A549 (cell line): ENCODE measurements around the gene PCSK6. TPM values are rescaled to one million over a fixed set of nuclear protein-coding genes. Genes with fewer than 3 reads are reported as not detected.

ENCODE experiments used
- ATAC-seq, 2 experiments: fragments of 200-7000 bp in 1 of 2; fragments of >200 bp in 1 of 2; cut with Nextera tagmentation in 1 of 2; cut with Tn5 transposase in 1 of 2; 3 replicates each; pipeline versions ENCODE4 v1.8.0 to v1.9.1; 2018 to 2020; ENCODE audit warnings: mild to moderate bottlenecking in 1 of 2, moderate library complexity in 1 of 2
- CTCF ChIA-PET: fragments of 300-600 bp; sonication (Branson Sonifier 250); formaldehyde crosslinking; extraction: SDS; loops from one replicate; lab custom pipeline; 2021; ENCODE audit warnings: antibody characterized with exemption, inconsistent platforms; lab: Yijun Ruan, JAX
- POLR2A ChIA-PET: fragments of 350-600 bp; formaldehyde crosslinking; extraction: SDS; loops from one replicate; lab custom pipeline; 2021; ENCODE audit warnings: antibody characterized with exemption, inconsistent platforms; lab: Yijun Ruan, JAX
- DNase-seq, 2 experiments: peaks; one replicate each; pipeline versions ENCODE4 v3.0.0 to v3.0.0-alpha.2; 2011 to 2016; ENCODE audit warnings: low read depth in 1 of 2, low spot score in 1 of 2
- FAIRE-seq: peaks from 2 replicates; lab custom pipeline; 2011; peaks lifted over from hg19 to GRCh38; lab: Jason Lieb, UNC
- H3K27ac ChIP-seq, 2 experiments: fragments of >200 bp; sonication (Bioruptor Twin); formaldehyde crosslinking; 3 replicates each; pipeline ENCODE4 v1.5.1; 2016 to 2017
- H3K4me1 ChIP-seq: fragments of >200 bp; sonication (Bioruptor Twin); formaldehyde crosslinking; 3 replicates; pipeline ENCODE4 v1.6.1; 2016
- H3K4me2 ChIP-seq: fragments of >200 bp; sonication (Bioruptor Twin); formaldehyde crosslinking; 3 replicates; pipeline ENCODE4 v1.6.1; 2016
- H3K4me3 ChIP-seq: fragments of >200 bp; sonication (Bioruptor Twin); formaldehyde crosslinking; 3 replicates; pipeline ENCODE4 v1.5.1; 2016
- H3K9me3 ChIP-seq: fragments of >200 bp; sonication (Bioruptor Twin); formaldehyde crosslinking; 3 replicates; pipeline ENCODE4 v1.6.1; 2016
- BHLHE40 ChIP-seq: IDR thresholded peaks from 2 replicates; pipeline ENCODE4 v1.6.1; 2012; ENCODE audit warnings: low read depth, low read length, inconsistent platforms
- CBX2 ChIP-seq: fragments of 200-600 bp; sonication (generic); IDR thresholded peaks from 2 replicates; pipeline ENCODE4 v1.6.1; 2016; ENCODE audit warnings: low read depth, mild to moderate bottlenecking, borderline replicate concordance
- CEBPB ChIP-seq, 2 experiments: fragments of >200 bp in 1 of 2; sonication (Bioruptor Twin) in 1 of 2; formaldehyde crosslinking in 1 of 2; IDR thresholded peaks; 2 replicates each; pipeline ENCODE4 v1.6.1; 2012 to 2016
- CHD2 ChIP-seq: fragments of 150-350 bp; IDR thresholded peaks from 2 replicates; pipeline ENCODE4 v1.6.1; 2014; ENCODE audit warnings: low read length; ENCODE audit not compliant: partially characterized antibody
- CTCF ChIP-seq: fragments of >200 bp; sonication (Bioruptor Twin); formaldehyde crosslinking; IDR thresholded peaks from 3 replicates; pipeline ENCODE4 v1.5.1; 2016
- EP300 ChIP-seq, 2 experiments: fragments of >200 bp; sonication (Bioruptor Twin); formaldehyde crosslinking; IDR thresholded peaks; 2 replicates in 1 of 2; 3 replicates in 1 of 2; pipeline ENCODE4 v1.6.1; 2016 to 2017
- ESRRA ChIP-seq: fragments of 150-350 bp; IDR thresholded peaks from 2 replicates; pipeline ENCODE4 v1.6.1; 2014; ENCODE audit warnings: mild to moderate bottlenecking, low read length, borderline replicate concordance
- FOSB ChIP-seq: fragments of 250-450 bp; sonication (Bioruptor Pico); IDR thresholded peaks from 2 replicates; pipeline ENCODE4 v1.5.0; 2020; ENCODE audit warnings: mild to moderate bottlenecking, moderate library complexity
- FOXS1 ChIP-seq: fragments of 250-450 bp; sonication (Bioruptor Pico); IDR thresholded peaks from 2 replicates; pipeline ENCODE4 v1.5.0; 2020; ENCODE audit warnings: mild to moderate bottlenecking, moderate library complexity
- HES2 ChIP-seq: fragments of >200 bp; sonication (Bioruptor Twin); formaldehyde crosslinking; IDR thresholded peaks from 2 replicates; pipeline ENCODE4 v1.6.1; 2016
- HEYL ChIP-seq: fragments of 250-450 bp; sonication (Bioruptor Pico); IDR thresholded peaks from 2 replicates; pipeline ENCODE4 v1.8.0; 2021; ENCODE audit warnings: mild to moderate bottlenecking, moderate library complexity
- HOXB13 ChIP-seq: fragments of 250-450 bp; sonication (Bioruptor Pico); IDR thresholded peaks from 2 replicates; pipeline ENCODE4 v1.5.0; 2020; ENCODE audit warnings: low read depth, mild to moderate bottlenecking, moderate library complexity
- HOXB5 ChIP-seq: fragments of 250-450 bp; sonication (Bioruptor Pico); IDR thresholded peaks from 2 replicates; pipeline ENCODE4 v1.5.0; 2020; ENCODE audit warnings: mild to moderate bottlenecking, moderate library complexity
- JUNB ChIP-seq: fragments of >200 bp; sonication (Bioruptor Twin); formaldehyde crosslinking; IDR thresholded peaks from 2 replicates; pipeline ENCODE4 v1.6.1; 2016
- KDM5A ChIP-seq: fragments of 200-600 bp; sonication (generic); IDR thresholded peaks from 2 replicates; pipeline ENCODE4 v1.6.1; 2016; ENCODE audit warnings: antibody characterized with exemption, mild to moderate bottlenecking
- MYC ChIP-seq: IDR thresholded peaks from 2 replicates; pipeline ENCODE4 v1.6.1; 2012; ENCODE audit warnings: mild to moderate bottlenecking, inconsistent platforms, low read length, improper control_type of control experiment, borderline replicate concordance
- PBX3 ChIP-seq: IDR thresholded peaks from 2 replicates; pipeline ENCODE4 v1.6.1; 2012
- PHF8 ChIP-seq: fragments of 200-600 bp; sonication (generic); IDR thresholded peaks from 2 replicates; pipeline ENCODE4 v1.6.1; 2016; ENCODE audit warnings: low read depth, mild to moderate bottlenecking, antibody characterized with exemption, moderate library complexity, borderline replicate concordance
- POLR2A ChIP-seq: IDR thresholded peaks from 2 replicates; pipeline ENCODE4 v1.6.1; 2012; ENCODE audit warnings: mild to moderate bottlenecking, low read length
- RAD21 ChIP-seq, 2 experiments: fragments of >200 bp in 1 of 2; sonication (Bioruptor Twin) in 1 of 2; formaldehyde crosslinking in 1 of 2; IDR thresholded peaks in 1 of 2; conservative IDR thresholded peaks in 1 of 2; 2 replicates in 1 of 2; 3 replicates in 1 of 2; pipeline ENCODE4 v1.6.1; 2012 to 2018; ENCODE audit warnings: inconsistent platforms in 1 of 2
- RCOR1 ChIP-seq: fragments of 150-350 bp; IDR thresholded peaks from 2 replicates; pipeline ENCODE4 v1.6.1; 2014; ENCODE audit warnings: antibody characterized with exemption, low read length, low read depth
- WGBS: methylation state at CpG from one replicate; pipeline ENCODE4 v1.1.6; 2017; ENCODE audit errors: missing lambda C conversion rate; 5-methylcytosine and 5-hydroxymethylcytosine counted together
- polyA plus RNA-seq, 4 experiments: library from polyadenylated mRNA; depleted of rRNA in 3 of 4; stranded (reverse); fragments of >200 nt; fragmentation: RNase III in 1 of 4; extraction: RNeasy Plus Mini Kit Qiagen cat#74134 plus additional on column Dnase treatment in 1 of 4; gene quantifications; 2 replicates in 3 of 4; 3 replicates in 1 of 4; pipeline ENCODE4 v1.2.3, GENCODE V29; 2011 to 2017

PCSK6 gene
- polyA plus RNA-seq, 2 of the 4 experiments (the other 2 are of a cell fraction) = 10.0 to 15.2 TPM

GRCh38 chr15:101390060-101390459 lies 99.4 kb downstream of the PCSK6 start:
- ChIA-PET CTCF (interaction anchor here (1.4 to 2.9 kb wide), 5 partner anchors 8 to 251 kb away, joined by 4 to 11 read pairs (median 5); no protein-coding TSS in a partner anchor), POLR2A (no interaction called here)
- FAIRE-seq (no peak), DNase-seq (no peak), ATAC-seq (no peak)
- no peak overlapping the region for H3K27ac ChIP-seq
- H3K4me1 ChIP-seq = no peaks in the 10 kb centered on the region
- no peak overlapping the region for H3K4me3 ChIP-seq
- 72% methylated on average over 9 of the region's 9 CpGs for WGBS
- TF ChIP-seq POLR2A (no peak), RAD21 (conservative IDR thresholded peaks at IDR 0.05 in 1 of 2, IDR thresholded peaks at IDR 0.05 in 1 of 2) (no peak), HOXB5 (CRISPR knock-in tag) (no peak)
- TF ChIP-seq, all 56 proteins: peak for 0
- Histone ChIP-seq H3K9me3 (no peaks in the 10 kb centered on the region), H3K4me2 (no peak overlapping the region)

DNA sequence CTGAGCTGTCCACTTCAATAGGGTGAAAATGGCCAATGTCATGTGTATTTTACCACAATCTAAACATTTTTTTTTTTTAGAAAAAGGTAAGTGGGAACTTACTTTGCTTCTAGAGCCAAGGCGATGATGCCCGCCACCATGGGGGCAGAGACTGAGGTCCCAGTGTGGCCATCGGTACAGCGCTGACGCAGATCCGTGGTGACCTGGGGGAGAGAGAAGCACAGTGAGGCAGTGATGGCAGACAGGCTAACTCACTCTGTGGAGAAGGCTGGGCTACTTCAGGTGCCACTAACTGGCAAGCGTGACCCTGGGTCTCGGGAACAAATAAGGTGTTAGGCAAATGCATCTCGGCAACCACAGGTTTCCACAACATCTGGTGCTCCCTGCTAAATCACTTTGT lies 100.1 kb downstream of the PCSK6 start:
- FAIRE-seq = no peak
- POLR2A ChIA-PET = no interaction called here
- TF ChIP-seq HOXB13 (CRISPR knock-in tag) (no peak), HEYL (CRISPR knock-in tag) (no peak), CHD2 (no peak), PHF8 (no peak), JUNB (no peak), PBX3 (no peak), FOXS1 (CRISPR knock-in tag) (no peak), HOXB5 (CRISPR knock-in tag) (no peak)
- TF ChIP-seq, all 56 proteins: peak for 0
- Histone ChIP-seq H3K4me1 (no peaks in the 10 kb centered on the region), H3K9me3 (no peaks in the 10 kb centered on the region), H3K4me3 (no peak overlapping the region), H3K27ac (no peak overlapping the region), H3K4me2 (no peak overlapping the region)
- no peak for DNase-seq
- no peak for ATAC-seq
- WGBS = 96% methylated on average over 9 of the region's 9 CpGs
- CTCF ChIA-PET = interaction anchor here (2.0 to 2.9 kb wide), 3 partner anchors 10 to 89 kb away, joined by 4 to 6 read pairs (median 5); no protein-coding TSS in a partner anchor

DNA sequence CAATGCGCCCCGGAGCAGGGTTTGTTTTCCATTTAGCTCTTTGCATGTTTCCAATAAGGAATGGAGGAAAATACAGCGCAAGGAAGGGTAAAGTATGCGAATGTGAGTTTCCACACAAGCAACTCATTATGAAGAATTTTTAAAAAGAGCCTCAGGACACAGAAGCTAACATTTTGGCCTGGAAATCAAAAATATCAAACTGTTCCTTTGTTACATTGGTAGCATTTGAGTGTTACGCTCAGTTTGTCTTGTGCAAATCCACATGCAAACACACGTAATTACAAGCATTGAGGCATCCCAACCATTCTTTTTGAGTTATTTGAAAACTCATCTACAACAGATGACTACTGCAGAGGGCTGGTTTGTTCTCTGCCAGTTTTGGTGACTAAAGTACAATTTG lies 101.5 kb downstream of the PCSK6 start:
- H3K27ac ChIP-seq = no peak overlapping the region
- ATAC-seq (no peak), DNase-seq (no peak), FAIRE-seq (no peak)
- TF ChIP-seq CBX2 (no peak), PBX3 (no peak), ESRRA (no peak)
- 76% methylated on average over 6 of the region's 6 CpGs for WGBS
- H3K4me3 ChIP-seq = no peak overlapping the region
- no peaks in the 10 kb centered on the region for H3K9me3 ChIP-seq
- CTCF ChIA-PET = interaction anchor here (0.9 to 1.8 kb wide), 2 partner anchors 10 to 114 kb away, joined by 3 to 4 read pairs; no protein-coding TSS in a partner anchor
- POLR2A ChIA-PET = no interaction called here
- H3K4me2 ChIP-seq = no peak overlapping the region
- H3K4me1 ChIP-seq = no peaks in the 10 kb centered on the region

DNA sequence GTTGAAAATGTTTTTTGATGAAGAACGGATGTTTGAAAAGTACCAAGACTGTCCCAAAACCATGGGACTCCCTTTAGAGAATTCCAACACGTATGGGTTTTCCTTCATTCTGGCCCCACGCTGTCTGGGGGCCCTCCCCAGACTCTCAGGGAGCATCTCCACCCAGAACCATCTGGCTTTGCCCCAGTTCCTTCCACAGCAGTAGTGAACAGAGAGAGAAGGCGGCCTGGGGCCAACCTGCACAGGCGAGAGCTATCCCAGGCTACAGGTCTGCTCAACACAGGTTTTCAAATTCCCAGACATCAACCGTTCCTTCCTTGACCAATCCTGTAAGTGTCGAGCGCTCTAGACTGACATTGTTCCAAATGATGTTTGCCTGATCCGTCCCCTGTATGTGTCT lies 101.9 kb downstream of the PCSK6 start:
- 59% methylated on average over 9 of the region's 9 CpGs for WGBS
- ChIA-PET POLR2A (no interaction called here), CTCF (interaction anchor here (0.9 to 1.8 kb wide), 2 partner anchors 10 to 114 kb away, joined by 3 to 4 read pairs; no protein-coding TSS in a partner anchor)
- TF ChIP-seq MYC (no peak), PBX3 (no peak), BHLHE40 (no peak), HEYL (CRISPR knock-in tag) (no peak), KDM5A (no peak), HOXB5 (CRISPR knock-in tag) (no peak), CEBPB (IDR thresholded peaks at IDR 0.05) (no peak), RCOR1 (no peak), JUNB (no peak), CTCF (no peak), POLR2A (no peak), EP300 (IDR thresholded peaks at IDR 0.05) (no peak), HES2 (no peak), FOSB (CRISPR knock-in tag) (no peak)
- Histone ChIP-seq H3K27ac (no peak overlapping the region), H3K4me3 (no peak overlapping the region), H3K4me1 (no peaks in the 10 kb centered on the region), H3K9me3 (no peaks in the 10 kb centered on the region), H3K4me2 (no peak overlapping the region)
- FAIRE-seq = no peak
- DNase-seq = no peak
- no peak for ATAC-seq
